ENCODE data around the gene CDX2.

GRCh38 chr13:27953676-27954405 is 15.3 kb downstream of the CDX2 start:
- TF ChIP-seq CTCF (conservative IDR thresholded peaks at IDR 0.05; ENCODE audit: low read depth in 2 of 2) (peak; percentile 68 to 88), EZH2 (IDR thresholded peaks at IDR 0.05; ENCODE audit: low read depth, unreplicated experiment) (peak; percentile 96), EZH2phosphoT487 (IDR thresholded peaks at IDR 0.05; ENCODE audit: unreplicated experiment) (peak; percentile 89), NANOG (IDR thresholded peaks at IDR 0.05; ENCODE audit: borderline replicate concordance) (no peak), POLR2AphosphoS5 (IDR thresholded peaks at IDR 0.05; ENCODE audit: low read depth) (no peak), JUNB (IDR thresholded peaks at IDR 0.05; ENCODE audit: unreplicated experiment) (no peak), ETS1 (IDR thresholded peaks at IDR 0.05) (no peak), REST (IDR thresholded peaks at IDR 0.05; ENCODE audit: unreplicated experiment) (no peak), CREB1 (CRISPR knock-in tag; IDR thresholded peaks at IDR 0.05; ENCODE audit: low read depth) (0 out of 2 replicates have a peak, but pooled peaks have one; percentile 32)
